Activated CD8-positive, alpha-beta T cell treated with anti-CD3 and anti-CD28 coated beads for 36 hours (primary cell): ENCODE data around the gene PRR4. TPM values are rescaled to one million over a fixed set of nuclear protein-coding genes. Genes with fewer than 3 reads are reported as not detected.

ENCODE experiments used
- ATAC-seq: fragments of 200-7000 bp; cut with Tn5 transposase; one replicate; pipeline ENCODE4 v1.10.0; 2021; ENCODE audit warnings: mild to moderate bottlenecking, moderate library complexity
- CTCF ChIA-PET: fragments of 350-600 bp; sonication (Branson Sonifier 250); formaldehyde crosslinking; loops from one replicate; lab custom pipeline; 2021; ENCODE audit warnings: antibody characterized with exemption; lab: Charles Lee
- POLR2A ChIA-PET: fragments of 350-600 bp; sonication (Branson Sonifier 250); formaldehyde crosslinking; loops from one replicate; lab custom pipeline; 2021; ENCODE audit warnings: antibody characterized with exemption; lab: Charles Lee
- DNase-seq: peaks from one replicate; pipeline ENCODE4 v3.0.0-alpha.2; 2020
- H3K27ac Mint-ChIP-seq: one replicate; pipeline ENCODE4 v1.8.0; 2021; ENCODE audit warnings: mild to moderate bottlenecking, mixed read lengths
- H3K27me3 Mint-ChIP-seq: one replicate; pipeline ENCODE4 v1.8.0; 2021; ENCODE audit warnings: mixed read lengths
- H3K36me3 Mint-ChIP-seq: one replicate; pipeline ENCODE4 v1.8.0; 2021; ENCODE audit warnings: low read depth, mixed read lengths
- H3K4me1 Mint-ChIP-seq: one replicate; pipeline ENCODE4 v1.8.0; 2021; ENCODE audit warnings: low read depth, mixed read lengths
- H3K4me3 Mint-ChIP-seq: one replicate; pipeline ENCODE4 v1.8.0; 2021; ENCODE audit warnings: mild to moderate bottlenecking, moderate library complexity, mixed read lengths
- H3K9me3 Mint-ChIP-seq: one replicate; pipeline ENCODE4 v1.8.0; 2021; ENCODE audit warnings: mixed read lengths
- CTCF ChIP-seq: fragments of 200-600 bp; IDR thresholded peaks from one replicate; pipeline ENCODE4 v1.8.0; 2022; ENCODE audit warnings: antibody characterized with exemption, mild to moderate bottlenecking
- intact Hi-C: fragments of 100-400 bp; cut with micrococcal nuclease; formaldehyde crosslinking; loops from one replicate; pipeline ENCODE4 v1.10.0; 2022
- total RNA-seq, 2 experiments: library from RNA; stranded (reverse); gene quantifications; one replicate each; pipeline ENCODE4 v1.2.3, GENCODE V29; 2021

The PRR4 gene
- total RNA-seq, 2 experiments from 2014 or later = 0.69 to 3.2 TPM

- no peaks in the 10 kb centered on the region for H3K27me3 Mint-ChIP-seq
- H3K27ac Mint-ChIP-seq = no peak overlapping the region
- no peaks in the 10 kb centered on the region for H3K9me3 Mint-ChIP-seq
- intact Hi-C loops = no loop called here
- ATAC-seq (no peak), DNase-seq (no peak)
- POLR2A ChIA-PET = no interaction called here
- H3K36me3 Mint-ChIP-seq = peaks cover 3% of the 10 kb centered on the region
- no peak overlapping the region for H3K4me3 Mint-ChIP-seq
- H3K4me1 Mint-ChIP-seq = no peaks in the 10 kb centered on the region
- CTCF ChIA-PET = interaction anchor here (0.8 kb wide), 1 partner anchor 649 kb away, joined by 4 read pairs; no protein-coding TSS in a partner anchor
- no peak for TF ChIP-seq CTCF
Measured at GRCh38 chr12:10838461-10838860, 10.8 kb downstream of the PRR4 start.

GRCh38 chr12:10829994-10830393 lies 19.3 kb downstream of the PRR4 start:
- Mint-ChIP-seq H3K27me3 (no peaks in the 10 kb centered on the region), H3K4me3 (no peak overlapping the region), H3K27ac (no peak overlapping the region), H3K36me3 (no peaks in the 10 kb centered on the region), H3K9me3 (no peaks in the 10 kb centered on the region), H3K4me1 (no peaks in the 10 kb centered on the region)
- DNase-seq (no peak), ATAC-seq (no peak)
- TF ChIP-seq CTCF = no peak
- POLR2A ChIA-PET = no interaction called here
- intact Hi-C loops = no loop called here
- CTCF ChIA-PET = no interaction called here

- intact Hi-C loops = no loop called here
- Mint-ChIP-seq H3K27ac (no peak within 1 kb of the TSS), H3K27me3 (no peaks in the 10 kb centered on the region), H3K9me3 (no peaks in the 10 kb centered on the region), H3K36me3 (no peaks in the 10 kb centered on the region), H3K4me1 (no peaks in the 10 kb centered on the region), H3K4me3 (no peak within 1 kb of the TSS)
- ATAC-seq (no peak), DNase-seq (no peak)
- CTCF ChIA-PET = interaction anchor here (1.0 to 1.5 kb wide), 2 partner anchors 9 to 373 kb away, joined by 3 read pairs; no protein-coding TSS in a partner anchor
- POLR2A ChIA-PET = no interaction called here
- TF ChIP-seq CTCF = no peak
Measured at GRCh38 chr12:10826258-10826657, 23.0 kb downstream of the PRR4 start, which contains the start of gene TAS2R10. Gene TAS2R10, minus strand, starts transcription at chr12:10826358. Its CDS starts 89 bp downstream, at chr12:10826269.

- ChIA-PET POLR2A (no interaction called here), CTCF (interaction anchor here (0.8 kb wide), 1 partner anchor 75 kb away, joined by 3 read pairs; no protein-coding TSS in a partner anchor)
- ATAC-seq = no peak
- Mint-ChIP-seq H3K4me1 (no peaks in the 10 kb centered on the region), H3K4me3 (no peak overlapping the region), H3K27me3 (no peaks in the 10 kb centered on the region), H3K9me3 (no peaks in the 10 kb centered on the region), H3K27ac (no peak overlapping the region), H3K36me3 (no peaks in the 10 kb centered on the region)
- no peak for TF ChIP-seq CTCF
- no peak for DNase-seq
- intact Hi-C loops = no loop called here
Measured at GRCh38 chr12:10824957-10825356, 24.3 kb downstream of the PRR4 start.

- Mint-ChIP-seq H3K27ac (no peak overlapping the region), H3K27me3 (peaks cover 23% of the 10 kb centered on the region), H3K4me1 (no peaks in the 10 kb centered on the region), H3K9me3 (no peaks in the 10 kb centered on the region), H3K36me3 (no peaks in the 10 kb centered on the region), H3K4me3 (no peak overlapping the region)
- POLR2A ChIA-PET = no interaction called here
- CTCF ChIA-PET = interaction anchor here (2.6 kb wide), 1 partner anchor 388 kb away, joined by 7 read pairs; no protein-coding TSS in a partner anchor
- DNase-seq (no peak), ATAC-seq (no peak)
- no peak for TF ChIP-seq CTCF
- intact Hi-C loops = no loop called here
Measured at GRCh38 chr12:10811883-10812536, 37.3 kb downstream of the PRR4 start.
